ENCODE results near the gene MYCL. TPM values are rescaled to one million over a fixed set of nuclear protein-coding genes. Genes with fewer than 3 reads are reported as not detected.

MYCL gene
- total RNA-seq, 1 experiment from 2014 or later: 7.8 TPM

GRCh38 chr1:39859859-39860812, 41.6 kb downstream of the MYCL start:
- BruUV-seq (replicated peaks): no TSS peak
- no peaks in the 10 kb centered on the region for H3K4me1 Mint-ChIP-seq (ENCODE audit: low read depth, unreplicated experiment)
- TF ChIP-seq, protein P1, sequence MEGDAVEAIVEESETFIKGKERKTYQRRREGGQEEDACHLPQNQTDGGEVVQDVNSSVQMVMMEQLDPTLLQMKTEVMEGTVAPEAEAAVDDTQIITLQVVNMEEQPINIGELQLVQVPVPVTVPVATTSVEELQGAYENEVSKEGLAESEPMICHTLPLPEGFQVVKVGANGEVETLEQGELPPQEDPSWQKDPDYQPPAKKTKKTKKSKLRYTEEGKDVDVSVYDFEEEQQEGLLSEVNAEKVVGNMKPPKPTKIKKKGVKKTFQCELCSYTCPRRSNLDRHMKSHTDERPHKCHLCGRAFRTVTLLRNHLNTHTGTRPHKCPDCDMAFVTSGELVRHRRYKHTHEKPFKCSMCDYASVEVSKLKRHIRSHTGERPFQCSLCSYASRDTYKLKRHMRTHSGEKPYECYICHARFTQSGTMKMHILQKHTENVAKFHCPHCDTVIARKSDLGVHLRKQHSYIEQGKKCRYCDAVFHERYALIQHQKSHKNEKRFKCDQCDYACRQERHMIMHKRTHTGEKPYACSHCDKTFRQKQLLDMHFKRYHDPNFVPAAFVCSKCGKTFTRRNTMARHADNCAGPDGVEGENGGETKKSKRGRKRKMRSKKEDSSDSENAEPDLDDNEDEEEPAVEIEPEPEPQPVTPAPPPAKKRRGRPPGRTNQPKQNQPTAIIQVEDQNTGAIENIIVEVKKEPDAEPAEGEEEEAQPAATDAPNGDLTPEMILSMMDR (IDR thresholded peaks at IDR 0.05; ENCODE audit: insufficient read depth in 1 of 2, low read depth in 1 of 2, low read length in 1 of 2, severe bottlenecking in 1 of 2, unreplicated experiment in 1 of 2): no peak
- H3K27me3 Mint-ChIP-seq (ENCODE audit: insufficient read depth, unreplicated experiment): no peaks in the 10 kb centered on the region
- ChIA-PET CTCF (no interaction called here), POLR2A (interaction anchor here (1.2 kb wide), 1 partner anchor 22 kb away, joined by 3 read pairs; no protein-coding TSS in a partner anchor)
- H3K4me3 Mint-ChIP-seq (ENCODE audit: unreplicated experiment): no peak overlapping the region
- H3K36me3 ChIP-seq (ENCODE audit: control insufficient read depth, insufficient read depth, low read length): no peaks in the 10 kb centered on the region; the same call in 1 of the 2 replicates
- H3K4me1 ChIP-seq: no peaks in the 10 kb centered on the region
- no peak overlapping the region for H3K27ac Mint-ChIP-seq (ENCODE audit: unreplicated experiment)
- intact Hi-C loops (cut with micrococcal nuclease; ENCODE audit: unreplicated experiment): no loop called here
- no peaks in the 10 kb centered on the region for H3K27me3 ChIP-seq (replicated peaks; ENCODE audit: control insufficient read depth, insufficient read depth, low read length)
- no peak for DNase-seq
- H3K9me3 ChIP-seq: no peaks in the 10 kb centered on the region
- H3K9me3 Mint-ChIP-seq (ENCODE audit: unreplicated experiment): no peaks in the 10 kb centered on the region
- no peak overlapping the region for H3K4me3 ChIP-seq (ENCODE audit: low read depth, low read length)
- peaks cover 16% of the 10 kb centered on the region for H3K36me3 Mint-ChIP-seq (ENCODE audit: insufficient read depth, unreplicated experiment)

DNA sequence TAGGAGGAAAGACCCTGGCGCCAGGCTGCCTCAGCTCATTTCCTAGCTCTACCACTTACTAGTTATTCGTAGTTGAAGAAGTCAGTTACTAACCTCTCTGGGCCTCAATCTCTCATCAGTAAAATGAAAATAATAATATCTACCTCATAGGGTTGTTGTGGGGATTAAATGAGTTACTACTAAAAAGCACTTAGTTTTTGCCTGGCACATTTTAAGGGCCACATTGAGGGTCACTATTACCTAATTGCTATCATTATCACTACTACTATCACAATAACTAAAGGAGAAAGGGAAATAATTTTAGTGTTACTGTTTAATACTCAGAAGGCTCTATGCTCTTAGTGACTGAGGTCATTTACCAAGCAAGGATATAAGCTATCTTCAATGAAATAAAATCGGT, 43.4 kb downstream of the MYCL start:
- Histone ChIP-seq H3K36me3 (ENCODE audit: control insufficient read depth, insufficient read depth, low read length) (no peaks in the 10 kb centered on the region; the same call in 1 of the 2 replicates), H3K27me3 (replicated peaks; ENCODE audit: control insufficient read depth, insufficient read depth, low read length) (no peaks in the 10 kb centered on the region), H3K4me1 (peaks cover 3% of the 10 kb centered on the region; the same call in 1 of the 2 replicates), H3K4me3 (ENCODE audit: low read depth, low read length) (no peak overlapping the region), H3K9me3 (no peaks in the 10 kb centered on the region)
- no peaks in the 10 kb centered on the region for H3K27me3 Mint-ChIP-seq (ENCODE audit: insufficient read depth, unreplicated experiment)
- no peaks in the 10 kb centered on the region for H3K9me3 Mint-ChIP-seq (ENCODE audit: unreplicated experiment)
- TF ChIP-seq, protein P1 (IDR thresholded peaks at IDR 0.05; ENCODE audit: insufficient read depth in 1 of 2, low read depth in 1 of 2, low read length in 1 of 2, severe bottlenecking in 1 of 2, unreplicated experiment in 1 of 2): no peak
- H3K27ac Mint-ChIP-seq (ENCODE audit: unreplicated experiment): no peak overlapping the region
- peaks cover 10% of the 10 kb centered on the region for H3K36me3 Mint-ChIP-seq (ENCODE audit: insufficient read depth, unreplicated experiment)
- BruUV-seq (replicated peaks): no TSS peak
- no peaks in the 10 kb centered on the region for H3K4me1 Mint-ChIP-seq (ENCODE audit: low read depth, unreplicated experiment)
- H3K4me3 Mint-ChIP-seq (ENCODE audit: unreplicated experiment): no peak overlapping the region
- no peak for DNase-seq
- ChIA-PET CTCF (no interaction called here), POLR2A (no interaction called here)
- intact Hi-C loops (cut with micrococcal nuclease; ENCODE audit: unreplicated experiment): no loop called here

DNA sequence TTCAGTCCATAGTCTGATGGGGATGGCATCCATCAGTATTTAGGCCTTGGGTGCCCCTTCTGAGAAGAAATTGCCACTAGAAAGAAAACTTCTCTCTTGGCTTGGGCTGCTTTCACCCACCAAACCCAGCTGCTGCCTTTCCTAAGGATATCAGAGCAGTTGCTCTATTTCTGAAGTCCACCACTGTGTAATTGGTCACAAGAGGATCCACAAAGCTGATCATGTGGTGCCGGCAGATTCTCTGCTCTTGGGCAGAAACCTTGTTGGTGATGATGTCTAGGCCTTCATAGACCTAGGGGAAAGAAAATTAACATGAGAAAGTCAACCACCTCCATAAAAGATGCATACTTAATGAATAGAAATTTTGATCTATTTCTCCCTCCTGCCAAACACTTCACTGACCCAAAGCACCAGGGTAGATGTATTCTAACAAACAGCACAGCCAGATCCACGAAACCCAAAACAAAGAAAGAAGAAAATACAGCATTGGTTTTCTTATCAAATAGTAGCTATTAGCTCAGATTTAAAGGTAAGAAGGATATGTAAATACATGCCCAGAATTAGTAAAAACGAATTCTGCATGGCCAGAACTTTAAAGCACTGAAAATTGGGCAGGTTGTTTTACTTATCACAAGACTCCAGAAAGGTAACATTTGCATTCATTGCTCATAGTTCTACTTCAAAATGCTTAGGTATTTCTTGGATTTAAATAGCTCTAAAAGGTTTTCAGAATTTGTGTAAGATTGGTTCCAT, 44.4 kb downstream of the MYCL start:
- Histone ChIP-seq H3K9me3 (no peaks in the 10 kb centered on the region), H3K27me3 (replicated peaks; ENCODE audit: control insufficient read depth, insufficient read depth, low read length) (no peaks in the 10 kb centered on the region), H3K36me3 (ENCODE audit: control insufficient read depth, insufficient read depth, low read length) (no peaks in the 10 kb centered on the region; the same call in 1 of the 2 replicates), H3K4me3 (ENCODE audit: low read depth, low read length) (no peak overlapping the region), H3K4me1 (peaks cover 13% of the 10 kb centered on the region; the same call in 1 of the 2 replicates)
- no peak overlapping the region for H3K4me3 Mint-ChIP-seq (ENCODE audit: unreplicated experiment)
- no peak overlapping the region for H3K27ac Mint-ChIP-seq (ENCODE audit: unreplicated experiment)
- H3K36me3 Mint-ChIP-seq (ENCODE audit: insufficient read depth, unreplicated experiment): peaks cover 10% of the 10 kb centered on the region
- peaks cover 8% of the 10 kb centered on the region for H3K4me1 Mint-ChIP-seq (ENCODE audit: low read depth, unreplicated experiment)
- TF ChIP-seq, protein P1 (IDR thresholded peaks at IDR 0.05; ENCODE audit: insufficient read depth in 1 of 2, low read depth in 1 of 2, low read length in 1 of 2, severe bottlenecking in 1 of 2, unreplicated experiment in 1 of 2): no peak
- no peaks in the 10 kb centered on the region for H3K27me3 Mint-ChIP-seq (ENCODE audit: insufficient read depth, unreplicated experiment)
- POLR2A ChIA-PET: interaction anchor here (0.7 kb wide), 1 partner anchor 789 kb away, joined by 3 read pairs; no protein-coding TSS in a partner anchor
- H3K9me3 Mint-ChIP-seq (ENCODE audit: unreplicated experiment): no peaks in the 10 kb centered on the region
- CTCF ChIA-PET: no interaction called here
- intact Hi-C loops (cut with micrococcal nuclease; ENCODE audit: unreplicated experiment): no loop called here
- BruUV-seq (replicated peaks): no TSS peak
- no peak for DNase-seq
